Measurements from ENCODE around the gene ATP8A2. TPM values are rescaled to one million over a fixed set of nuclear protein-coding genes. Genes with fewer than 3 reads are reported as not detected.
"Not testable (repeated sequence)": the region's sequence is repeated elsewhere in the genome, so short reads cannot be mapped to it uniquely, and the experiment has no call there.

ATP8A2 gene
- total RNA-seq, 5 donors from 2014 or later (not counting 1 experiment from before 2014, with no cell fraction given): 0.39 to 0.85 (median 0.73) TPM

DNA sequence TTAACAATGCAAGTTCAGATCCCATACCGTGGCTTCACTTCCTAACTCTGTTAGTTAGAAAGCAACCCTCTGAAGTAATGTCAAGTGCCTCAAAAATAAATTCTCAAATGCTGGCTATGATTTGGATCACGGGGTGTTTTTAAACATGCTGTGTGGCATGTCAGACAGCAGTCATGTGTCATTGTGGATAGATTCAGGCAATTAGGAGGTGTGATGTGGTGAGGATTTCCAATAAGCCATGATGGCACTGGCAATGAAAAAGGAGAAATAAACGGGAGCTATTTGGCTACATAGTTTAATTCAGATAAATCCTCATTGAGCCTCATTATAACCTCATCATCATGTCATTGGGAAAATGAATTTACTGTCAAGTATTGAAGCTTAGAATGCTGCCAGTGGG, 130.3 kb downstream of the ATP8A2 start:
- Mint-ChIP-seq H3K4me1 (no peaks in the 10 kb centered on the region), H3K27ac (no peak overlapping the region), H3K9me3 (no peaks in the 10 kb centered on the region), H3K4me3 (no peak overlapping the region), H3K36me3 (no peaks in the 10 kb centered on the region), H3K27me3 (peaks cover 8 to 43% of the 10 kb centered on the region in 2 donors)
- no peak for ATAC-seq (replicated peaks in 1 of 4)
- POLR2A ChIA-PET: no interaction called here
- 57% methylated on average over 1 of the region's 3 CpGs for WGBS (ENCODE audit: insufficient coverage)
- H3K27me3 ChIP-seq (replicated peaks in 1 of 2; ENCODE audit: control insufficient read depth in 2 of 2, extremely low read depth in 1 of 2, insufficient read depth in 2 of 2, low read length in 1 of 2): peaks cover 0 to 4% of the 10 kb centered on the region in 2 experiments
- no peak overlapping the region for H3K27ac ChIP-seq (ENCODE audit: low read length)
- DNase-seq: no peak
- no peaks in the 10 kb centered on the region for H3K36me3 ChIP-seq (ENCODE audit: control insufficient read depth in 2 of 2, extremely low read depth in 1 of 2, insufficient read depth in 1 of 2, low read length in 1 of 2)
- CTCF ChIA-PET: no interaction called here
- no peaks in the 10 kb centered on the region for H3K4me1 ChIP-seq (ENCODE audit: control insufficient read depth in 1 of 2, extremely low read depth in 1 of 2, insufficient read depth in 2 of 2, low read length in 2 of 2)
- H3K9me3 ChIP-seq: no peaks in the 10 kb centered on the region
- no peak overlapping the region for H3K4me3 ChIP-seq (ENCODE audit: control insufficient read depth in 1 of 2, extremely low read depth in 1 of 2, low read length in 1 of 2)

DNA sequence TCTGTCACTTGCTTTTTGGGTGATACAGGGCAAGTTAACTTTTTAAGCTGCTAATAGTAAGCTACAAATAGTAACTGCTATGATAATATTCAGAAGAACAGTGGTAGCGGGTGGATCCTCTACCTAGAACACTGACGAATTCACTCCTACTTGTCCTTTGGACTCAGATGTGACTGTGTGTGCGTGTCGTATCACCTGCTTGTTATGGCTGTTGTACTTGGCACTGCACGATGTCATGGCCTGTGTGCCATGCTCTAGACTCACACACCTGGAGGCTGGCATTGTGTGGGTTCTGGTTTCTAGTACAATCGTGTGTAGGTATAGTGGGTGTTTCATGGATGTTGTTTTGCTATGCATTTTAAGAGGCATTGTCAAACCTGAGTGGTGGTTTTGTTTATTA, 130.8 kb downstream of the ATP8A2 start:
- H3K4me1 Mint-ChIP-seq: no peaks in the 10 kb centered on the region
- H3K27ac ChIP-seq (ENCODE audit: low read length): no peak overlapping the region
- DNase-seq: no peak
- WGBS (ENCODE audit: insufficient coverage): 85% methylated on average over 6 of the region's 6 CpGs
- ChIA-PET CTCF (no interaction called here), POLR2A (no interaction called here)
- no peak overlapping the region for H3K4me3 Mint-ChIP-seq
- no peak overlapping the region for H3K27ac Mint-ChIP-seq
- no peaks in the 10 kb centered on the region for H3K9me3 Mint-ChIP-seq
- H3K36me3 Mint-ChIP-seq: no peaks in the 10 kb centered on the region
- no peaks in the 10 kb centered on the region for H3K36me3 ChIP-seq (ENCODE audit: control insufficient read depth in 2 of 2, extremely low read depth in 1 of 2, insufficient read depth in 1 of 2, low read length in 1 of 2)
- H3K4me3 ChIP-seq (ENCODE audit: control insufficient read depth in 1 of 2, extremely low read depth in 1 of 2, low read length in 1 of 2): no peak overlapping the region
- H3K27me3 Mint-ChIP-seq: peaks cover 8 to 45% of the 10 kb centered on the region in 2 donors
- ATAC-seq (replicated peaks in 1 of 4): no peak
- H3K27me3 ChIP-seq (replicated peaks in 1 of 2; ENCODE audit: control insufficient read depth in 2 of 2, extremely low read depth in 1 of 2, insufficient read depth in 2 of 2, low read length in 1 of 2): peaks cover 0 to 4% of the 10 kb centered on the region in 2 experiments
- no peaks in the 10 kb centered on the region for H3K9me3 ChIP-seq
- no peaks in the 10 kb centered on the region for H3K4me1 ChIP-seq (ENCODE audit: control insufficient read depth in 1 of 2, extremely low read depth in 1 of 2, insufficient read depth in 2 of 2, low read length in 2 of 2)

DNA sequence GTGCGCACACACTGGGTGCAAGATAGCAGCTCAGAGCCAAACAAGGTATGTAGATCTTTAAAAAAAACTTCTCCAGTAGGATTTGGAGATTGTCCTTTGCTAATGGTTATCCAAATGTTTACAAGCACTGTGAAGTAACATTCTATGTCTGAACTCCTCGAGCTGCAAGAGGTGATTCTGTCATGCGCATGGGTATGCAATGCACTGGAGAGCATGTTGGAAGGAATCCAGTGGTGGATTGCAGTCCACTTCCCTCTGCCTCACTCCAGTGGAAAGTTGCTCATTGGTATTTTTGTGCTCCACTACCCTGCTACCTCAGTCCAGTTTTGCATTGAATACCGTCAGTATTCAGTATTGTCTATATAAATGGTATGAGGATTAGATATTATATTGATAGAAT, 132.1 kb downstream of the ATP8A2 start:
- H3K4me1 ChIP-seq (ENCODE audit: control insufficient read depth in 1 of 2, extremely low read depth in 1 of 2, insufficient read depth in 2 of 2, low read length in 2 of 2): no peaks in the 10 kb centered on the region
- Mint-ChIP-seq H3K36me3 (no peaks in the 10 kb centered on the region), H3K4me3 (no peak overlapping the region), H3K27ac (no peak overlapping the region), H3K4me1 (no peaks in the 10 kb centered on the region), H3K27me3 (peaks cover 12 to 42% of the 10 kb centered on the region in 2 donors), H3K9me3 (no peaks in the 10 kb centered on the region)
- H3K36me3 ChIP-seq (ENCODE audit: control insufficient read depth in 2 of 2, extremely low read depth in 1 of 2, insufficient read depth in 1 of 2, low read length in 1 of 2): no peaks in the 10 kb centered on the region
- DNase-seq (no peak), ATAC-seq (replicated peaks in 1 of 4) (no peak)
- H3K27ac ChIP-seq (ENCODE audit: low read length): no peak overlapping the region
- no peak overlapping the region for H3K4me3 ChIP-seq (ENCODE audit: control insufficient read depth in 1 of 2, extremely low read depth in 1 of 2, low read length in 1 of 2)
- no peaks in the 10 kb centered on the region for H3K9me3 ChIP-seq
- POLR2A ChIA-PET: no interaction called here
- CTCF ChIA-PET: no interaction called here
- WGBS (ENCODE audit: insufficient coverage): no CpG with 5 or more reads among the region's 4 CpGs
- peaks cover 0 to 4% of the 10 kb centered on the region in 2 experiments for H3K27me3 ChIP-seq (replicated peaks in 1 of 2; ENCODE audit: control insufficient read depth in 2 of 2, extremely low read depth in 1 of 2, insufficient read depth in 2 of 2, low read length in 1 of 2)

DNA sequence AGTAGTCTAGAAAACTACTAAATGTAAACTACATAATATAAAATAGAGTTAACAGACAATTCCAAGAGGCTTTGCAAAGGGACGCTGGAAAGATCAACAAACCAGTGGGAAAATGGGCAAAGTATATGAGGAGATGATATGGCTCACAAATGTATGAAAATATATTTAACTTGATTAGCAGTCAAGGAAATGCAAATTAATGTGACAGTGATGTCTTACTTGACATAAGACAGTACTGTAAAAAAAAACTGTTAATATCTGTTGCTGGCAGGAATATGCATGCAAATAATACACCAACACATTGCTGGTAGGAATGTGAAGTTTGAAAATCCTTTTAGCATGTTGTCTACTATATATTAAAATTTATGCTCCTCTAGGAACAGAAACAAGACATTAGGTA, 136.1 kb downstream of the ATP8A2 start:
- H3K27ac ChIP-seq (ENCODE audit: low read length): no peak overlapping the region
- WGBS (ENCODE audit: insufficient coverage): no CpG with 5 or more reads among the region's 1 CpG
- no peaks in the 10 kb centered on the region for H3K36me3 Mint-ChIP-seq
- ATAC-seq (replicated peaks in 1 of 4) (no peak), DNase-seq (no peak)
- no peaks in the 10 kb centered on the region for H3K4me1 Mint-ChIP-seq
- no peak overlapping the region for H3K4me3 ChIP-seq (ENCODE audit: control insufficient read depth in 1 of 2, extremely low read depth in 1 of 2, low read length in 1 of 2)
- no peaks in the 10 kb centered on the region for H3K9me3 ChIP-seq
- no peak overlapping the region for H3K27ac Mint-ChIP-seq
- H3K4me1 ChIP-seq (ENCODE audit: control insufficient read depth in 1 of 2, extremely low read depth in 1 of 2, insufficient read depth in 2 of 2, low read length in 2 of 2): no peaks in the 10 kb centered on the region
- H3K4me3 Mint-ChIP-seq: no peak overlapping the region
- CTCF ChIA-PET: no interaction called here
- peaks cover 0 to 6% (median 0%) of the 10 kb centered on the region in 3 donors for H3K9me3 Mint-ChIP-seq
- H3K36me3 ChIP-seq (ENCODE audit: control insufficient read depth in 2 of 2, extremely low read depth in 1 of 2, insufficient read depth in 1 of 2, low read length in 1 of 2): no peaks in the 10 kb centered on the region
- H3K27me3 ChIP-seq (replicated peaks in 1 of 2; ENCODE audit: control insufficient read depth in 2 of 2, extremely low read depth in 1 of 2, insufficient read depth in 2 of 2, low read length in 1 of 2): peaks cover 0 to 4% of the 10 kb centered on the region in 2 experiments
- H3K27me3 Mint-ChIP-seq: peaks cover 5 to 21% of the 10 kb centered on the region in 2 donors
- POLR2A ChIA-PET: no interaction called here

DNA sequence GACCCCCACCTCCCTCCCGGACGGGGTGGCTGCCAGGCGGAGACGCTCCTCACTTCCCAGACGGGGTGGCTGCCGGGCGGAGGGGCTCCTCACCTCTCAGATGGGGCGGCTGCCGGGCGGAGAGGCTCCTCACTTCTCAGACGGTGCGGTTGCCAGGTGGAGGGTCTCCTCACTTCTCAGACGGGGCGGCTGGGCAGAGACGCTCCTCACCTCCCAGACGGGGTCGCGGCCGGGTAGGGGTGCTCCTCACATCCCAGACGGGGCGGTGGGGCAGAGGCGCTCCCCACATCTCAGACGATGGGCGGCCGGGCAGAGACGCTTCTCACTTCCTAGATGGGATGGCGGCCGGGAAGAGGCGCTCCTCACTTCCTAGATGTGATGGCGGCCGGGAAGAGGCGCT, 141.3 kb downstream of the ATP8A2 start:
- H3K9me3 ChIP-seq; H3K36me3 Mint-ChIP-seq; H3K27me3 ChIP-seq (replicated peaks in 1 of 2; ENCODE audit: control insufficient read depth in 2 of 2, extremely low read depth in 1 of 2, insufficient read depth in 2 of 2, low read length in 1 of 2); H3K27me3 Mint-ChIP-seq; POLR2A ChIA-PET; H3K27ac Mint-ChIP-seq; H3K9me3 Mint-ChIP-seq; H3K4me3 Mint-ChIP-seq; H3K4me3 ChIP-seq (ENCODE audit: control insufficient read depth in 1 of 2, extremely low read depth in 1 of 2, low read length in 1 of 2); H3K27ac ChIP-seq (ENCODE audit: low read length); H3K36me3 ChIP-seq (ENCODE audit: control insufficient read depth in 2 of 2, extremely low read depth in 1 of 2, insufficient read depth in 1 of 2, low read length in 1 of 2); CTCF ChIA-PET; H3K4me1 Mint-ChIP-seq; ATAC-seq (replicated peaks in 1 of 4); DNase-seq; H3K4me1 ChIP-seq (ENCODE audit: control insufficient read depth in 1 of 2, extremely low read depth in 1 of 2, insufficient read depth in 2 of 2, low read length in 2 of 2): not testable (repeated sequence)
- WGBS (ENCODE audit: insufficient coverage): 100% methylated on average over 1 of the region's 32 CpGs

DNA sequence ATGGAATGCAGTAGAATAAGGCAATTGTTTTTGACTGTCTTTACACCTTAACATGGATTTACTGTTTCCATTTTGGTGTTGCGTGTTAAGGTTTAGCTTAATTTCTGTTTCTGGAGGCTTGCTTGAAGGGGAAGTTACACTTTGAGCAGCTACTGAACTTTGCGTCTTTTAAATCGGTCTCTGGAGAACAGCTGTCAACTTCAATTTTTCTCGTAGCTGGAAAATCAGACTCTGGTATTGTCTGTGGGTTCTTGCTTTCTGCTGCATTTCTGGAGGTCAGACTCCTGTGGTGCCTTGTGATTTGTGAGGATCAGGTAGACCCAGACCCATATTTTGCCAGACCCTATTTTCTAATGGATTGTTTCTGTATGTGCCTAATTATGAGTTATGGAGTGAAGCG, 146.7 kb downstream of the ATP8A2 start:
- H3K36me3 ChIP-seq (ENCODE audit: control insufficient read depth in 2 of 2, extremely low read depth in 1 of 2, insufficient read depth in 1 of 2, low read length in 1 of 2): no peaks in the 10 kb centered on the region
- H3K27me3 ChIP-seq (replicated peaks in 1 of 2; ENCODE audit: control insufficient read depth in 2 of 2, extremely low read depth in 1 of 2, insufficient read depth in 2 of 2, low read length in 1 of 2): peaks cover 0 to 7% of the 10 kb centered on the region in 2 experiments
- no peak overlapping the region for H3K27ac Mint-ChIP-seq
- no peaks in the 10 kb centered on the region for H3K9me3 ChIP-seq
- 55% methylated on average over 3 of the region's 5 CpGs for WGBS (ENCODE audit: insufficient coverage)
- CTCF ChIA-PET: no interaction called here
- no peaks in the 10 kb centered on the region for H3K4me1 Mint-ChIP-seq
- H3K36me3 Mint-ChIP-seq: no peaks in the 10 kb centered on the region
- peaks cover 6 to 15% of the 10 kb centered on the region in 2 donors for H3K27me3 Mint-ChIP-seq
- H3K4me3 Mint-ChIP-seq: no peak overlapping the region
- no peaks in the 10 kb centered on the region for H3K4me1 ChIP-seq (ENCODE audit: control insufficient read depth in 1 of 2, extremely low read depth in 1 of 2, insufficient read depth in 2 of 2, low read length in 2 of 2)
- H3K9me3 Mint-ChIP-seq: peaks cover 6 to 9% (median 7%) of the 10 kb centered on the region in 3 donors
- ATAC-seq (replicated peaks in 1 of 4) (no peak), DNase-seq (no peak)
- POLR2A ChIA-PET: no interaction called here
- no peak overlapping the region for H3K4me3 ChIP-seq (ENCODE audit: control insufficient read depth in 1 of 2, extremely low read depth in 1 of 2, low read length in 1 of 2)
- no peak overlapping the region for H3K27ac ChIP-seq (ENCODE audit: low read length)

DNA sequence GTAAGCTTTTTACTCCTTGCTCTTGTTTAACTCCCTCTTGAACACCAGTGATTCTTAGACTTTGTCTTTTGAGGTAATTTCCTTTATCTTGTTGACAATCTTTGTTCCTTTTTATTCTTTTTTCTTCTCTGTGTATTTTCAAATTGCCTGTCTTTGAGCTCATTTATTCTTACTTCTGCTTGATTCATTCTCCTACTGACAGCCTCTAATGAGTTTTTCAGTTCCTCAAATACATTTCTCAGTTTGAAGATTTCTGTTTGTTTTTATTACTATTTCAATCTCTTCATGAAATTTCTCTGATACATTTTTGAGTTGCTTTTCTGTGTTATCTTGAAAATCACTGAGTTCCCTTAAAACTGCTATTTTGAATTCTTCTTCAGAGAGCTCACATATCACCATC, 154.1 kb downstream of the ATP8A2 start:
- Histone ChIP-seq H3K27ac (ENCODE audit: low read length) (no peak overlapping the region), H3K4me3 (ENCODE audit: control insufficient read depth in 1 of 2, extremely low read depth in 1 of 2, low read length in 1 of 2) (no peak overlapping the region), H3K9me3 (no peaks in the 10 kb centered on the region), H3K4me1 (ENCODE audit: control insufficient read depth in 1 of 2, extremely low read depth in 1 of 2, insufficient read depth in 2 of 2, low read length in 2 of 2) (no peaks in the 10 kb centered on the region), H3K27me3 (replicated peaks in 1 of 2; ENCODE audit: control insufficient read depth in 2 of 2, extremely low read depth in 1 of 2, insufficient read depth in 2 of 2, low read length in 1 of 2) (no peaks in the 10 kb centered on the region), H3K36me3 (ENCODE audit: control insufficient read depth in 2 of 2, extremely low read depth in 1 of 2, insufficient read depth in 1 of 2, low read length in 1 of 2) (no peaks in the 10 kb centered on the region)
- H3K4me3 Mint-ChIP-seq: no peak overlapping the region
- no peaks in the 10 kb centered on the region for H3K36me3 Mint-ChIP-seq
- no peak overlapping the region for H3K27ac Mint-ChIP-seq
- peaks cover 6 to 16% of the 10 kb centered on the region in 2 donors for H3K27me3 Mint-ChIP-seq
- peaks cover 26 to 30% (median 29%) of the 10 kb centered on the region in 3 donors for H3K9me3 Mint-ChIP-seq
- ChIA-PET POLR2A (no interaction called here), CTCF (interaction anchor here in 1 of 2 donors (1.4 kb wide), 1 partner anchor 16 kb away, joined by 4 read pairs; no protein-coding TSS in a partner anchor)
- DNase-seq: no peak
- no peak for ATAC-seq (replicated peaks in 1 of 4)
- no peaks in the 10 kb centered on the region for H3K4me1 Mint-ChIP-seq
